Adipocyte (in vitro differentiated cells): ENCODE data around the gene TNFSF8.
A peak's percentile ranks its signal among the peaks of the same experiment; 100 is the strongest.

Experiments
- DNase-seq: peaks from one replicate; pipeline ENCODE4 v3.0.0-alpha.2; 2015; ENCODE audit warnings: low read depth
- H3K27me3 ChIP-seq: replicated peaks from 2 replicates; pipeline ENCODE4 v1.7.0; 2013; ENCODE audit warnings: mild to moderate bottlenecking, low read length, moderate library complexity; ENCODE audit not compliant: control insufficient read depth, insufficient read depth
- H3K36me3 ChIP-seq: 2 replicates; pipeline ENCODE4 v1.7.0; 2013; ENCODE audit warnings: low read length, mild to moderate bottlenecking, moderate library complexity; ENCODE audit not compliant: control insufficient read depth, insufficient read depth, severe bottlenecking
- H3K4me1 ChIP-seq: 2 replicates; pipeline ENCODE4 v1.7.0; 2013; ENCODE audit warnings: mild to moderate bottlenecking, low read length, moderate library complexity; ENCODE audit not compliant: control insufficient read depth, insufficient read depth
- H3K4me3 ChIP-seq: 2 replicates; pipeline ENCODE4 v1.7.0; 2013; ENCODE audit warnings: mild to moderate bottlenecking, low read length, moderate library complexity
- H3K9ac ChIP-seq: 2 replicates; pipeline ENCODE4 v1.7.0; 2013; ENCODE audit warnings: mild to moderate bottlenecking, low read length, moderate library complexity
- H3K9me3 ChIP-seq: 2 replicates; pipeline ENCODE4 v1.7.0; 2013; ENCODE audit warnings: mild to moderate bottlenecking, low read length, moderate library complexity; ENCODE audit not compliant: control insufficient read depth

The TNFSF8 gene

GRCh38 chr9:114914139-114914538 is 16.3 kb downstream of the TNFSF8 start:
- Histone ChIP-seq H3K9ac (no peak overlapping the region), H3K9me3 (no peaks in the 10 kb centered on the region), H3K27me3 (no peaks in the 10 kb centered on the region), H3K36me3 (no peaks in the 10 kb centered on the region), H3K4me3 (no peak overlapping the region), H3K4me1 (no peaks in the 10 kb centered on the region)
- peak; percentile 56 for DNase-seq

GRCh38 chr9:114913656-114914055 is 16.7 kb downstream of the TNFSF8 start:
- Histone ChIP-seq H3K27me3 (no peaks in the 10 kb centered on the region), H3K9ac (no peak overlapping the region), H3K4me1 (no peaks in the 10 kb centered on the region), H3K9me3 (no peaks in the 10 kb centered on the region), H3K36me3 (no peaks in the 10 kb centered on the region), H3K4me3 (no peak overlapping the region)
- no peak for DNase-seq

- Histone ChIP-seq H3K27me3 (no peaks in the 10 kb centered on the region), H3K9ac (no peak overlapping the region), H3K36me3 (no peaks in the 10 kb centered on the region), H3K9me3 (no peaks in the 10 kb centered on the region), H3K4me1 (no peaks in the 10 kb centered on the region), H3K4me3 (no peak overlapping the region)
- no peak for DNase-seq
Observed at GRCh38 chr9:114913217-114913616, 17.2 kb downstream of the TNFSF8 start.

GRCh38 chr9:114911167-114911821 is 19.1 kb downstream of the TNFSF8 start:
- Histone ChIP-seq H3K9me3 (no peaks in the 10 kb centered on the region), H3K9ac (no peak overlapping the region), H3K4me1 (no peaks in the 10 kb centered on the region), H3K27me3 (no peaks in the 10 kb centered on the region), H3K36me3 (no peaks in the 10 kb centered on the region), H3K4me3 (no peak overlapping the region)
- peak; percentile 79 for DNase-seq

GRCh38 chr9:114910541-114910940 is 19.9 kb downstream of the TNFSF8 start:
- no peak overlapping the region for H3K9ac ChIP-seq
- no peak overlapping the region for H3K4me3 ChIP-seq
- no peaks in the 10 kb centered on the region for H3K36me3 ChIP-seq
- no peaks in the 10 kb centered on the region for H3K27me3 ChIP-seq
- H3K9me3 ChIP-seq = no peaks in the 10 kb centered on the region
- no peak for DNase-seq
- H3K4me1 ChIP-seq = no peaks in the 10 kb centered on the region

GRCh38 chr9:114909661-114910060 is 20.7 kb downstream of the TNFSF8 start:
- Histone ChIP-seq H3K9ac (no peak overlapping the region), H3K4me1 (no peaks in the 10 kb centered on the region)
- DNase-seq = no peak

GRCh38 chr9:114908805-114909448 is 21.5 kb downstream of the TNFSF8 start:
- no peak for DNase-seq
- Histone ChIP-seq H3K4me3 (no peak overlapping the region), H3K4me1 (no peaks in the 10 kb centered on the region)

More at GRCh38 chr9:114909661-114910060, 20.7 kb downstream of the TNFSF8 start:
- H3K4me3 ChIP-seq = no peak overlapping the region
- H3K27me3 ChIP-seq = no peaks in the 10 kb centered on the region
- H3K9me3 ChIP-seq = no peaks in the 10 kb centered on the region
- no peaks in the 10 kb centered on the region for H3K36me3 ChIP-seq

GRCh38 chr9:114908104-114908622 is 22.2 kb downstream of the TNFSF8 start:
- Histone ChIP-seq H3K4me3 (no peak overlapping the region), H3K36me3 (no peaks in the 10 kb centered on the region), H3K4me1 (no peaks in the 10 kb centered on the region), H3K27me3 (no peaks in the 10 kb centered on the region), H3K9ac (no peak overlapping the region), H3K9me3 (no peaks in the 10 kb centered on the region)
- DNase-seq = peak; percentile 71

More at GRCh38 chr9:114908805-114909448, 21.5 kb downstream of the TNFSF8 start:
- H3K36me3 ChIP-seq = no peaks in the 10 kb centered on the region
- H3K9ac ChIP-seq = no peak overlapping the region
- no peaks in the 10 kb centered on the region for H3K9me3 ChIP-seq
- no peaks in the 10 kb centered on the region for H3K27me3 ChIP-seq

- no peaks in the 10 kb centered on the region for H3K4me1 ChIP-seq
- no peak overlapping the region for H3K9ac ChIP-seq
- H3K27me3 ChIP-seq = no peaks in the 10 kb centered on the region
- H3K36me3 ChIP-seq = no peaks in the 10 kb centered on the region
- DNase-seq = peak; percentile 78
- H3K4me3 ChIP-seq = no peak overlapping the region
- no peaks in the 10 kb centered on the region for H3K9me3 ChIP-seq
Observed at GRCh38 chr9:114906922-114907571, 23.3 kb downstream of the TNFSF8 start.

- Histone ChIP-seq H3K9me3 (no peaks in the 10 kb centered on the region), H3K9ac (no peak overlapping the region), H3K4me3 (no peak overlapping the region), H3K27me3 (no peaks in the 10 kb centered on the region), H3K36me3 (no peaks in the 10 kb centered on the region), H3K4me1 (peaks cover 8% of the 10 kb centered on the region)
- DNase-seq = no peak
Observed at GRCh38 chr9:114905170-114905940, 25.0 kb downstream of the TNFSF8 start.
